Chondrocyte (in vitro differentiated cells): Measurements from ENCODE around the gene PGAP6. TPM values are rescaled to one million over a fixed set of nuclear protein-coding genes. Genes with fewer than 3 reads are reported as not detected.

Source experiments
- DNase-seq: peaks from one replicate; pipeline ENCODE4 v3.0.0; 2021; ENCODE audit warnings: mixed read lengths, low spot score
- H3K27ac Mint-ChIP-seq: one replicate; pipeline ENCODE4 v1.8.0; 2021; ENCODE audit warnings: mild to moderate bottlenecking, moderate library complexity, mixed read lengths; ENCODE audit not compliant: unreplicated experiment
- H3K27me3 Mint-ChIP-seq: 2 replicates; pipeline ENCODE4 v1.8.0; 2021; ENCODE audit warnings: low read depth, mixed read lengths
- H3K36me3 Mint-ChIP-seq: 2 replicates; pipeline ENCODE4 v1.8.0; 2021; ENCODE audit warnings: low read depth, mixed read lengths
- H3K4me1 Mint-ChIP-seq: 2 replicates; pipeline ENCODE4 v1.8.0; 2021; ENCODE audit warnings: low read depth, mild to moderate bottlenecking, mixed read lengths
- H3K4me3 Mint-ChIP-seq: one replicate; pipeline ENCODE4 v1.8.0; 2021; ENCODE audit warnings: mild to moderate bottlenecking, moderate library complexity, mixed read lengths; ENCODE audit not compliant: unreplicated experiment
- H3K9me3 Mint-ChIP-seq: 2 replicates; pipeline ENCODE4 v1.8.0; 2021; ENCODE audit warnings: low read depth, mixed read lengths
- CTCF ChIP-seq: fragments of 200-600 bp; sonication (generic); IDR thresholded peaks from 2 replicates; pipeline ENCODE4 v1.5.0; 2021; ENCODE audit warnings: antibody characterized with exemption, mild to moderate bottlenecking, moderate library complexity
- long read RNA-seq: library from polyadenylated mRNA; stranded (forward); transcript quantifications from one replicate; pipeline ENCODE4 v2.0.0, GENCODE V29; 2021
- total RNA-seq: library from RNA; stranded (reverse); gene quantifications from 3 replicates; pipeline ENCODE4 v1.2.1, GENCODE V29; 2021

Gene PGAP6
- total RNA-seq: 49.5 to 61.2 TPM (median 59.7 TPM) in 3 replicates
- long read RNA-seq, transcript TMEM8A-204 (13 exons, 3,691 nt): major isoform, 216 of 273 reads
- long read RNA-seq, partial matches to known transcripts: 22 of 273 reads
- long read RNA-seq, other reads (novel, unspliced or antisense): 35 of 273 reads

- Mint-ChIP-seq H3K27ac (peak within 1 kb of the TSS; percentile 66), H3K4me1 (peaks cover 27% of the 10 kb centered on the region)
- no peak for DNase-seq
These were observed at the start of gene PGAP6 for GRCh38 chr16:381789-382717. Gene PGAP6, minus strand, starts transcription at chr16:381978. Its CDS starts 157 bp downstream, at chr16:381821.

GRCh38 chr16:430904-431303 lies 49.1 kb upstream of the PGAP6 start:
- Mint-ChIP-seq H3K9me3 (no peaks in the 10 kb centered on the region), H3K36me3 (peaks cover 5% of the 10 kb centered on the region), H3K4me3 (no peak overlapping the region), H3K4me1 (peaks cover 23% of the 10 kb centered on the region), H3K27me3 (no peaks in the 10 kb centered on the region), H3K27ac (no peak overlapping the region)
- DNase-seq: no peak
- no peak for TF ChIP-seq CTCF

More at GRCh38 chr16:381789-382717, at the start of gene PGAP6:
- no peaks in the 10 kb centered on the region for H3K9me3 Mint-ChIP-seq
- peak within 1 kb of the TSS; percentile 77 for H3K4me3 Mint-ChIP-seq
- no peaks in the 10 kb centered on the region for H3K27me3 Mint-ChIP-seq
- peaks cover under 1% of the 10 kb centered on the region for H3K36me3 Mint-ChIP-seq
- no peak for TF ChIP-seq CTCF

GRCh38 chr16:427250-427649 lies 45.5 kb upstream of the PGAP6 start:
- Mint-ChIP-seq H3K27me3 (no peaks in the 10 kb centered on the region), H3K9me3 (no peaks in the 10 kb centered on the region), H3K4me3 (peak overlapping the region; percentile 75), H3K36me3 (peaks cover 2% of the 10 kb centered on the region), H3K4me1 (peaks cover 38% of the 10 kb centered on the region), H3K27ac (peak overlapping the region; percentile 65)
- DNase-seq: no peak
- no peak for TF ChIP-seq CTCF

- Mint-ChIP-seq H3K4me1 (peaks cover 38% of the 10 kb centered on the region), H3K27ac (peak overlapping the region; percentile 65), H3K4me3 (peak overlapping the region; percentile 75)
These were observed 45.1 kb upstream of the PGAP6 start for GRCh38 chr16:426906-427249.

More at GRCh38 chr16:426906-427249, 45.1 kb upstream of the PGAP6 start:
- TF ChIP-seq CTCF: no peak
- no peak for DNase-seq
- no peaks in the 10 kb centered on the region for H3K9me3 Mint-ChIP-seq
- no peaks in the 10 kb centered on the region for H3K27me3 Mint-ChIP-seq
- H3K36me3 Mint-ChIP-seq: peaks cover 2% of the 10 kb centered on the region
